GM23338 (cell line): Measurements from ENCODE around the gene CRKL. TPM values are rescaled to one million over a fixed set of nuclear protein-coding genes. Genes with fewer than 3 reads are reported as not detected.

Experiments
- ATAC-seq: fragments of 200-7000 bp; cut with Tn5 transposase; 3 replicates; pipeline ENCODE4 v1.9.1; 2020
- DNase-seq: peaks from one replicate; pipeline ENCODE4 v3.0.0-alpha.2; 2015; ENCODE audit warnings: low spot score
- H2AFZ ChIP-seq: fragments of 200-600 bp; sonication (generic); 2 replicates; pipeline ENCODE4 v1.8.0; 2016; ENCODE audit warnings: antibody characterized with exemption, mild to moderate bottlenecking, moderate library complexity
- H3F3A ChIP-seq: fragments of 200-600 bp; sonication (generic); replicated peaks from 2 replicates; pipeline ENCODE4 v1.8.0; 2017; ENCODE audit warnings: antibody characterized with exemption, mixed run types, low read depth
- H3K27ac ChIP-seq: fragments of 200-600 bp; sonication (generic); 2 replicates; pipeline ENCODE4 v1.6.1; 2016; ENCODE audit warnings: low read depth
- H3K27me3 ChIP-seq: fragments of 200-600 bp; sonication (generic); 2 replicates; pipeline ENCODE4 v1.8.0; 2016; ENCODE audit warnings: mild to moderate bottlenecking, mixed run types, moderate library complexity; ENCODE audit not compliant: insufficient read depth
- H3K36me3 ChIP-seq: fragments of 200-600 bp; sonication (generic); 2 replicates; pipeline ENCODE4 v1.8.0; 2016; ENCODE audit warnings: mild to moderate bottlenecking; ENCODE audit not compliant: insufficient read depth
- H3K4me1 ChIP-seq: fragments of 200-600 bp; sonication (generic); 2 replicates; pipeline ENCODE4 v1.8.0; 2016; ENCODE audit warnings: mild to moderate bottlenecking, moderate library complexity; ENCODE audit not compliant: insufficient read depth
- H3K4me2 ChIP-seq: fragments of 200-600 bp; sonication (generic); 2 replicates; pipeline ENCODE4 v1.7.1; 2017; ENCODE audit warnings: mixed run types
- H3K4me3 ChIP-seq: fragments of 200-600 bp; sonication (generic); 2 replicates; pipeline ENCODE4 v1.6.1; 2016; ENCODE audit warnings: mixed run types
- H3K79me2 ChIP-seq: fragments of 200-600 bp; sonication (generic); replicated peaks from 2 replicates; pipeline ENCODE4 v1.8.0; 2017; ENCODE audit warnings: mild to moderate bottlenecking; ENCODE audit not compliant: insufficient read depth
- H3K9me2 ChIP-seq: fragments of 200-600 bp; sonication (generic); 2 replicates; pipeline ENCODE4 v1.8.0; 2017; ENCODE audit not compliant: insufficient read depth
- H4K20me1 ChIP-seq: fragments of 200-600 bp; sonication (generic); replicated peaks from 2 replicates; pipeline ENCODE4 v1.8.0; 2017; ENCODE audit warnings: mild to moderate bottlenecking; ENCODE audit not compliant: insufficient read depth
- H3K27ac Mint-ChIP-seq: 2 replicates; pipeline ENCODE4 v1.8.0; 2020; ENCODE audit warnings: inconsistent platforms, mild to moderate bottlenecking, moderate library complexity, mixed read lengths
- H3K27me3 Mint-ChIP-seq: 3 replicates; pipeline ENCODE4 v1.8.0; 2022; ENCODE audit warnings: low read depth, mild to moderate bottlenecking, moderate library complexity, mixed read lengths, inconsistent platforms; ENCODE audit not compliant: insufficient read depth, poor library complexity
- H3K36me3 Mint-ChIP-seq: 3 replicates; pipeline ENCODE4 v1.8.0; 2021; ENCODE audit warnings: low read depth, mild to moderate bottlenecking, inconsistent platforms, moderate library complexity, mixed read lengths
- H3K4me1 Mint-ChIP-seq: 3 replicates; pipeline ENCODE4 v1.8.0; 2020; ENCODE audit warnings: mild to moderate bottlenecking, inconsistent platforms, mixed read lengths
- H3K4me3 Mint-ChIP-seq: 3 replicates; pipeline ENCODE4 v1.8.0; 2021; ENCODE audit warnings: moderate library complexity, mild to moderate bottlenecking, inconsistent platforms, mixed read lengths
- H3K9me3 Mint-ChIP-seq: 3 replicates; pipeline ENCODE4 v1.8.0; 2020; ENCODE audit warnings: moderate library complexity, mild to moderate bottlenecking, inconsistent platforms, mixed read lengths
- CREB1 ChIP-seq: fragments of 250-450 bp; sonication (Bioruptor Pico); IDR thresholded peaks from 2 replicates; pipeline ENCODE4 v1.5.0; 2020; ENCODE audit warnings: low read depth, mild to moderate bottlenecking, moderate library complexity
- EZH2 ChIP-seq: fragments of 200-600 bp; sonication (generic); IDR thresholded peaks from one replicate; pipeline ENCODE4 v1.8.0; 2017; ENCODE audit warnings: antibody characterized with exemption, mild to moderate bottlenecking, low read depth; ENCODE audit not compliant: unreplicated experiment
- EZH2phosphoT487 ChIP-seq: fragments of 200-600 bp; sonication (generic); IDR thresholded peaks from one replicate; pipeline ENCODE4 v1.8.1; 2018; ENCODE audit warnings: antibody characterized with exemption; ENCODE audit not compliant: unreplicated experiment
- JUNB ChIP-seq: IDR thresholded peaks from one replicate; pipeline ENCODE4 v1.6.1; 2016; ENCODE audit warnings: antibody characterized with exemption; ENCODE audit not compliant: unreplicated experiment
- NANOG ChIP-seq: IDR thresholded peaks from 2 replicates; pipeline ENCODE4 v1.6.1; 2016; ENCODE audit warnings: antibody characterized with exemption, borderline replicate concordance
- STAT1 ChIP-seq: IDR thresholded peaks from one replicate; pipeline ENCODE4 v1.6.1; 2016; ENCODE audit warnings: antibody characterized with exemption; ENCODE audit not compliant: unreplicated experiment
- ZNF331 ChIP-seq: fragments of 250-450 bp; sonication (Bioruptor Pico); IDR thresholded peaks from 2 replicates; pipeline ENCODE4 v1.5.0; 2020; ENCODE audit warnings: low read depth, mild to moderate bottlenecking, moderate library complexity
- polyA plus RNA-seq: library from polyadenylated mRNA; unstranded; fragments of >200 nt; fragmentation: Nextera tagmentation; extraction: Ambion mirVana; gene quantifications from 2 replicates; pipeline ENCODE4 v1.2.1, GENCODE V29; 2016
- total RNA-seq: library from RNA; depleted of rRNA; stranded (reverse); fragments of >200 nt; shearing (Covaris generic); gene quantifications from 2 replicates; pipeline ENCODE4 v1.2.3, GENCODE V29; 2014
- TF ChIP-seq, protein P1 (sequence below), 2 experiments: fragments of 200-600 bp in 1 of 2; sonication (generic) in 1 of 2; conservative IDR thresholded peaks; 2 replicates each; pipeline versions ENCODE4 v1.5.1 to v1.6.1; 2016 to 2017; ENCODE audit warnings: antibody characterized with exemption in 2 of 2, low read depth in 2 of 2, mild to moderate bottlenecking in 2 of 2, moderate library complexity in 1 of 2

The CRKL gene
- total and polyA plus RNA-seq, 2 experiments from 2014 or later, result 39.5 to 104 TPM

DNA sequence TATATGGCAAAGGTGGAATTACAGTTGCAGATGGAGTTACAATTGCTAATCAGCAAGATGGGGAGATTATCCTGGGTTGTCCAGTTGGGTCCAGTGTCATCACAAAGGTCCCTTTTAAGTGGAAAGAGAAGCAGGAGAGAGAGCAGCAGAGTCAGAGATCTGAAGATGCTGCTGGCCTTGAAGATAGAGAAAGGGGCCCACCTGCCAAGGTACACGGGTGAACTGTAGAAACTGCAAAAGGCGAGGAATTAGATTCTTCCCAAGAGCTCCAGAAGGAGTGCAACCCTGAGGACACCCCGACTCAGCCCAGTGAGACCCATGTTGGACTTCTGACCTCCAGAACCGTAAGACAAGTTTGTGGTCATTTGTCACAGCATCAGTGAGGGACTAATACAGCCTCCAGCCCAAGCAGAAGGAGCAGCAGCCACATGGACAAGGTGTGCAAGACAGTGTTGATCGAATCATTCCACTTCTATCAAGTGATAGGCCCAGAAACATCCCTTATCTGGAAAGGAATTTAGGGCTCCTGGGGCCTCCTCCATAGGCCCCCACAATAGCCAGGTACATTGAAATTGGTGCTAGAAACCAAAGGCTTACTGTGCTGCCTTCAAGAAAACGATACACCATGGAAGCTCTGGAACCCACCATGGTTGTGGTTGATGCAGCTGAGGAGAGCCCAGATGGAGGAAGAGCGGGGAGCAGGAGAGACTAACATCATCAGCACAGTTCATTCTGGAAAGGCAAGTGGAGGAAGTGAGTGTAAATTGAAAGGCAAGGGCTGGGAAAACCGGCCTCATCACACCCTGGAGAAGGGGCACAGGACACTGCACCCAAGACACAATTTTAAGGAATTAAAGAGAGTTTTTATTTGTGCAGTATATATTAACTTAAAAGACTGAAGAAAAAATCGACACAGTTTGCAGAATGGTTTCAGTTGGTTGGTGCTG, 35.1 kb upstream of the CRKL start:
- H3K36me3 Mint-ChIP-seq, result peaks cover 6% of the 10 kb centered on the region
- no peaks in the 10 kb centered on the region for H3K4me1 Mint-ChIP-seq
- no peaks in the 10 kb centered on the region for H3K9me3 Mint-ChIP-seq
- H3K4me1 ChIP-seq, result no peaks in the 10 kb centered on the region
- no peaks in the 10 kb centered on the region for H3F3A ChIP-seq
- H3K4me3 ChIP-seq, result no peak overlapping the region
- H3K27ac ChIP-seq, result no peak overlapping the region
- H3K9me2 ChIP-seq, result no peaks in the 10 kb centered on the region
- no peak for DNase-seq
- TF ChIP-seq EZH2 (no peak), STAT1 (no peak), EZH2phosphoT487 (no peak), JUNB (no peak), ZNF331 (CRISPR knock-in tag) (no peak), NANOG (no peak), CREB1 (CRISPR knock-in tag) (no peak)
- H3K4me2 ChIP-seq, result no peak overlapping the region
- no peaks in the 10 kb centered on the region for H3K27me3 ChIP-seq
- H3K36me3 ChIP-seq, result no peaks in the 10 kb centered on the region; the same call in 1 of the 2 replicates
- no peaks in the 10 kb centered on the region for H4K20me1 ChIP-seq
- H3K4me3 Mint-ChIP-seq, result no peak overlapping the region
- H3K27me3 Mint-ChIP-seq, result peaks cover 5% of the 10 kb centered on the region
- H3K27ac Mint-ChIP-seq, result no peak overlapping the region
- H3K79me2 ChIP-seq, result no peaks in the 10 kb centered on the region
- H2AFZ ChIP-seq, result no peak overlapping the region
- ATAC-seq, result no peak

DNA sequence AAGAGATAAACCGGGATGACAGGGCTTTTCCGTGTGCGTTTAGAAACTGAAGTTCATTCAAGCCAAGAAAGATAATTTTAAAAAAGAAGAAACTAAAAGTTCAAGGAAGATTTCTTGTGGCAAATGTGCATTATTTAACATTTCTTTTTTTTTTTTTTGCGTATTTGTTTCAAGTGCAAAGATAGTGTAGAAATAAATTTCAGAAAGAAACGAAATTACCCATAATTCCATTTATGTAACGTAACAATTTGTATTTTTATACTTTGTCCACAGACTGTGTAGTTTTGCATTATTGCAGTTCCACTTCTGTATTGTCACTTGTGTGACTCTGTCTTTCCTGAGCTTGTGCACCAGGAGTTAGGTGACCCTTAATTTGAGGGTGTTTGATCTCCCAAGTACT, 34.4 kb upstream of the CRKL start:
- no peak overlapping the region for H3K4me3 ChIP-seq
- H2AFZ ChIP-seq, result no peak overlapping the region
- Mint-ChIP-seq H3K9me3 (no peaks in the 10 kb centered on the region), H3K27me3 (peaks cover 9% of the 10 kb centered on the region), H3K27ac (no peak overlapping the region), H3K4me1 (no peaks in the 10 kb centered on the region), H3K36me3 (peaks cover 11% of the 10 kb centered on the region), H3K4me3 (no peak overlapping the region)
- H3K9me2 ChIP-seq, result no peaks in the 10 kb centered on the region
- H3K4me2 ChIP-seq, result no peak overlapping the region
- no peak overlapping the region for H3K27ac ChIP-seq
- no peaks in the 10 kb centered on the region for H4K20me1 ChIP-seq
- no peaks in the 10 kb centered on the region for H3K4me1 ChIP-seq
- no peak for ATAC-seq
- TF ChIP-seq, protein P1, sequence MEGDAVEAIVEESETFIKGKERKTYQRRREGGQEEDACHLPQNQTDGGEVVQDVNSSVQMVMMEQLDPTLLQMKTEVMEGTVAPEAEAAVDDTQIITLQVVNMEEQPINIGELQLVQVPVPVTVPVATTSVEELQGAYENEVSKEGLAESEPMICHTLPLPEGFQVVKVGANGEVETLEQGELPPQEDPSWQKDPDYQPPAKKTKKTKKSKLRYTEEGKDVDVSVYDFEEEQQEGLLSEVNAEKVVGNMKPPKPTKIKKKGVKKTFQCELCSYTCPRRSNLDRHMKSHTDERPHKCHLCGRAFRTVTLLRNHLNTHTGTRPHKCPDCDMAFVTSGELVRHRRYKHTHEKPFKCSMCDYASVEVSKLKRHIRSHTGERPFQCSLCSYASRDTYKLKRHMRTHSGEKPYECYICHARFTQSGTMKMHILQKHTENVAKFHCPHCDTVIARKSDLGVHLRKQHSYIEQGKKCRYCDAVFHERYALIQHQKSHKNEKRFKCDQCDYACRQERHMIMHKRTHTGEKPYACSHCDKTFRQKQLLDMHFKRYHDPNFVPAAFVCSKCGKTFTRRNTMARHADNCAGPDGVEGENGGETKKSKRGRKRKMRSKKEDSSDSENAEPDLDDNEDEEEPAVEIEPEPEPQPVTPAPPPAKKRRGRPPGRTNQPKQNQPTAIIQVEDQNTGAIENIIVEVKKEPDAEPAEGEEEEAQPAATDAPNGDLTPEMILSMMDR (conservative IDR thresholded peaks at IDR 0.05; ENCODE audit: low read depth in 2 of 2), result no peak
- TF ChIP-seq EZH2phosphoT487 (no peak), CREB1 (CRISPR knock-in tag) (no peak)
- no peaks in the 10 kb centered on the region for H3F3A ChIP-seq
- no peak for DNase-seq
- H3K36me3 ChIP-seq, result no peaks in the 10 kb centered on the region; the same call in 1 of the 2 replicates
- H3K79me2 ChIP-seq, result no peaks in the 10 kb centered on the region
- H3K27me3 ChIP-seq, result no peaks in the 10 kb centered on the region
